SKM-1 (cell line): Measurements from ENCODE around the gene SEMA3B.
A peak's percentile ranks its signal among the peaks of the same experiment; 100 is the strongest.

Experiments
- DNase-seq: peaks from one replicate; lab custom pipeline; 2025; ENCODE audit not compliant: unreplicated experiment; lab: John Stamatoyannopoulos, UW

The SEMA3B gene

DNA sequence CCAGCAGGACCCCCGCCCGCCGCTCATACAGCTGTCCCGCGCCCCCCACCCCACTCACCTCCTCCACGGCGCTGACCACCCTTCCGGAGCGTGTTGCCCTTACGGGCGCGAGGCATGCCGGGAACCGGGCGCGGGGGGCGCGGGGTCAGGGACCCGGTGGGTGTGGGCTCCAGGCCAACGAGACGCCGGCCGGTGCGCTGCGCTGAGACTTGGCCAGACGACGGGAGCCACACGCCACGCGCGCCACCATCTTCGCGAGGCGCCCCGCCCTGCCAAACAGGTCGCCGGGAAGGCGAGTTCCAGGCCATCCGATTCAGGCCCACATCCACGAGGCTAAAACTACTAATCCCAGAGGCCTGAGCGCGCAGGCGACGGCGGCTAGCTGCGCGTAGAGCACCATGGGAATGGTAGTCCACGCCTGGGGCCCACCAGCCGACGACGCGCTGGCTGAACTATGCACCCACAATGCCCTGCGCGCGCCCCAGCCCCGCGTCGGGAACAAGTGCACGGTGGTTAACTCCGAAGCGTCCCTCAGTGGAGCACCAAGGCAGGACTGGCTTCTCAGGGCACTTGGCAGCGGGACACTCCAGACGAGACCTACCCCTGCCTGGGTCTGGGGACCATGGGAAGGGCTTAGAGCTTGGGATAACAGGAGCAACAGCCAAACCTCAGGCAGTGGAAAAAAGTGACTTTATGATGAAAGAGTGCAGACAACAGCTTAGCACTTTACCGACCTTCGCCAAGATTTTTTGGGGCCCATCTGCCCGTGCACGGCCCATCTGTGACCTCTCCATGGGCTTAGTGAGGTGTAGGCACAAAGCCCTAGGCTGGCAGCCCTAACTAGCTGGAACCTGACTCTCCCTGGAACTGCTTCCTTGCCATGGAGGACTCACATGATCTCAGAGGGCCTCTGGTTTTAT is 23.5 kb downstream of the SEMA3B start, which contains the start of gene IFRD2:
Gene IFRD2, minus strand, starts transcription at position 271 of the 920 bp plus-strand sequence. Its CDS starts 155 bp downstream, at position 116.
- peak; percentile 97 for DNase-seq

DNA sequence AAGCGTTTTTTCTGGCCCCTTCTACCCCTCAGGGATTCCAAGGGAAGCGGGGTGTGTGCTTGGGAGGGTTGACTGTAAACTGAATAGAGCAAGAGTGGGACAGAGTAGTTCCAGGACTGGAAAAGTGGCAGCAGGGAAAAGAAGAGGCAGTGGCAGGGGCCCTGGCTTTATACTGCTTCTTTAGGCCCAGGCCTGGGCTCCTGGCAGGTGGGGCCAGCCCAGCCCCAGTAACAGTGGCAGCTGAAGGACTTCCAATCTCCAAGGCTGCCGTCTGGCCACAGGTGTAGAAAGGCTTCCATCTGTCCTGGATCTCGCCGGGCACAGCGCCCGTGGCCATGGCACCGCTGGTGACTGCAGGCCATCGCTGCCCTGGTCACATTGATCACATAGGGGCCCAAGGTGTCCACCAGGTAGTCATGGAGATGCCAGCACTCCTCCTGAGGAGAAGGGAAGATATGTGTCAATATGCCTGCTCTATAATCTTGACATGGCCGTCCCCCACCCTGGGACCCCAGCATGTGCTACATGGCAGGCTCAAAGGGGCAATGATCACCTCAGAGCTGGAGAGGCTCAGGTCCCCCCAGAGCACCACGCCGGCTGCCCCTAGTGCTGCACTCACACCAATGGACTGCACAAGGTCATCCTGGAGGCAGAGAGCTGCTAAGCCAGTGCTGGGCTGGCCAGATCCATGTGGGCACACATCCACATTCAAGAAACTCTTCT is 24.3 kb downstream of the SEMA3B start:
- DNase-seq = no peak

DNA sequence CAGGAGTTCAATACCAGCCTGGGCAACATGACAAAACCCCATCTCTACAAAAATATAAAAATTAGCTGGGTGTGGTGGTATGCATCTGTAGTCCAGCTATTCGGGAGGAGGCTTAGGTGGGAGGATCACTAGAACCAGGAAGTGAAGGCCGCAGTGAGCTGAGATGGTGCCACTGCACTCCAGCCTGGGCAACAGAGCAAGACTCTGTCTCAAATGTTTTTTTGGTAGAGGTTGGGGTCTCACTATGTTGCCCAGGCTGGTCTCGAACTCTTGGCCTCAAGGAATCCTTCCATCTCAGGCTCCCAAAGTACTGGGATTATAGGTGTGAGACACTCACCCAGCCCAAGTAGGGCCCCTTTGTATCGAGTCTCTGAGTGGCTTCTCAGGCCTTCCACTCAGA is 25.1 kb downstream of the SEMA3B start:
- no peak for DNase-seq

DNA sequence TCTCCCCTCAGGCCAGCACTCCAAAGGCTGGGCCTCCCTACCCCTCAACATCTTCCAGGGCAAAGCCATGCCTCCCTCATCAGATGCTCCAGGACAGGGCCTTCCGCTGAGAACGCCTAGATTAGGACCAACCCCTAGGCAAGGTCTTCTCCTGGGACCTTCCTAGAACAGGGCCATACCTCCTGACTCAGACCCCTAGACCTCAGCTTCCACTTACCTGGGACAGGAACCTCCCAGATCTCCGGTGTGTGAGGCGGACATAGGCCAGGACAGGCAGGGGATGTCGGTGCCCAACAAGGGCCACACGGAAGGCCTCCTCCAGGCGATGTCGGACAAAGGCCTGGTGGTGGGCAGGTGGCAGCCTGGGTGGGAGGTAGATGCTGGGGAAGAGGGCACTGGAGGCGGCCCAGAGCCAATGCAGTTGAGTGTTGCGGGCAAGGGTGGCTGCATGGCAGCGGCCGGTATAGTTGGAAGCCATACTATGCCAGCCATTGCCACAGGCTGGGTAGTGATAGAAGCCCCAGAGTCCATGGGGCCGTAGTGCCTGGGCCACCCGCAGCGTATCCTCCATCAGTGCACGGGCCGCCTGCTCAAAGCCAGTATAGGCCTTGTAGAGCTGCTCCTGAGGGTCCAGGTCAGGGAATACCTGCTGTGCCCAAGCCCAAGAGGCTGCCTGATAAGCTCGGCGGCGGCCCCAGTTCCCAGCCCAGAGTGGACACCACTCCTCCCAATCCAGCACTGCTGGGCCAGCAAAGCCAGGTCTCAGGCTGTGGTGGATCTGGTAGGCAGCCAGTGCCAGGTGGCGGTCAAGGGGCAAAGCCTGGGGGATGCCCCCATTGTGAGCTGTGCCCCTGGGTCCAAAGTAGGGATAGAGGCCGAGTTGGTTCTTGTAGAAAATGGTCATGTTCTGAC is 25.8 kb downstream of the SEMA3B start:
- DNase-seq = no peak

DNA sequence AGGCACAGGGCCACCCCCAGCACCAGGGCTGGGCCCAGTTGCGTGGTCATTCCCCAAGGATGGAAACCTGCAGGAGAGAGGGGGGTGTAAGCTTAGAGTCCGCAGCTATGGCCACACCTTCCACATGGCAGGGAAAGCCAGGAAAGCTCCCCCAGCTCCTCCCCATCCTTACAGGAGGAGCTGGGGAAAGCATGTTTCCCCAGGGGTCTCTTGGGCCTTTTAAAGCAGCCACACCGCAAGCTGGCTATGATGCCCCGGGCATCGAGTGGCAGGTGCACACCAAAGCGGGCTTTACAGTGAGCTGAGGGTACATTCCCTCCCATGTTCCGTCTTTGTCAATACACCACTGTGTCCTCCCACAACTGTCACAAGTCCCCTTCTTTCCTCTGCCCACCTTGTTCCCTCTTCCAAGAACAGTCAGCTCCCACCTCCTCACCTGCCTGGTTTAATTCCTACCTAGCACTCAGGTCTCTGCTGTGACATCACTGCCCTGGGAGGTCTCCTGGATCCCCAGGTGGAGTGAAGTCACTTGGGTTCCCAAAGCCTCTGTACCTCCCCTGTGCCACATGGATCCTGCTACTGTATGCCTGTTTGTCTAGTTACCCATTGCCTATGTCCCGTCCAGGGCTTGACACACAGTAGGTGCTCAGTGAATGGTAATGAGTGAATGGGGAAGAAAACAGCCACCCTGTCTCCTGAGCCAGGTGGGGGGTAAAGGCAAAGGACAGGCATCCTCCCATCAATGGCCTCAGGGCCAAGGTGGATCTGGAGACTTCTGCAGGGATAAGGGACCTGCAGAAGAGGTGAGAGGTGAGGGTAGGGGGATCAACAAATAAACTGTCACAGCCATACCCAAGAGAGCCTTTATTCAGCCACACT is 26.8 kb downstream of the SEMA3B start:
- no peak for DNase-seq

DNA sequence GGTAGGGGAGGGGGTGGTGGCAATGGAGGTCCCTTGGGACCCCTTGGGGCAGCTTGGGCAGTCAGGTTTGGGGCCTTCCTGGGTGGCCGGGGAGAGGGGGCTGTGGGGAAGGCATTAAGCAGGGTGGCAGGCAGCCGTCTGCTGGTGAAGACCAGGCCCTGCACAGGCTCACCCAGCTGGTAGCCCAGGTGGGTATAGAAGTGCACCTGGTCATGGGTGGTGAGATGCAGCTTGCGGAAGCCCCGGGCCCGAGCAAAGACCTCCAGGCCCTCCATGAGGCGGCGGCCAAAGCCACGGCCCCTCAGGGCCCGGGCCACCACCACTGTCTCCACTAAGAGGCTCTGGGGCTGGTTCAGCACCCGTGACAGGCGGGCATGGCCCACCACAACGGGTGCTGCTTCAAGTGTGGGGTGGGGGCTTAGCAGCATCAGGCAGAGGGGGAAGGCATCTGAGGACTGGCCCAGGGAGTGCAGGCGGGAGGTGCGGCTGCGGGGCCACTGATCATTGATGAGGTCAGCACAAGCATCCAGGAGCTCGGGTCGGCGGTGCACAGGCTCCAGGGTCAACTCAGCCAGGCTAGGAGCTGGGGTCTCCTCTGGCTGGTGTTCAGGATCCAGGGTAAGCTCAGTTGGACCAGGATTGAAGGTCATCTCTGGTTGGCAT is 27.9 kb downstream of the SEMA3B start:
- DNase-seq = no peak

DNA sequence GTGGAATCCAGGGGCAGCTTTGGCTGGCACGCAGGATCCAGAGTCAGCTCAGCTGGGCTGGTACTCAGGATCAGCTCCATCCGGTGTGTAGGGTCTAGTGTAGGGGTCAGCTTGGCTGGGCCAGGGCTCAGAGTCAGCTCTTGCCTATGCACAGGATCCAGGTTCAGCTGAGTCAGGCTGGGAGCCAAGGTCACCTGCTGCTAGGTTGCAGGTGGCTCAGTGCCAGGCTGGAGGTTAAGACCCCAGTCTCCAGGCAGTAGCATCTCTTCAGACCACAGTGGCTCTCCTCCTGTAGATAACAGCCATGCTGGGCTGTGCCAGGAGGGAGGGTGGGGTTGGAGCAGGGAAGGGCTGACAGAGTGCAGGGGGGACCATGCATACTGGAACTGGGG is 28.4 kb downstream of the SEMA3B start:
- no peak for DNase-seq

DNA sequence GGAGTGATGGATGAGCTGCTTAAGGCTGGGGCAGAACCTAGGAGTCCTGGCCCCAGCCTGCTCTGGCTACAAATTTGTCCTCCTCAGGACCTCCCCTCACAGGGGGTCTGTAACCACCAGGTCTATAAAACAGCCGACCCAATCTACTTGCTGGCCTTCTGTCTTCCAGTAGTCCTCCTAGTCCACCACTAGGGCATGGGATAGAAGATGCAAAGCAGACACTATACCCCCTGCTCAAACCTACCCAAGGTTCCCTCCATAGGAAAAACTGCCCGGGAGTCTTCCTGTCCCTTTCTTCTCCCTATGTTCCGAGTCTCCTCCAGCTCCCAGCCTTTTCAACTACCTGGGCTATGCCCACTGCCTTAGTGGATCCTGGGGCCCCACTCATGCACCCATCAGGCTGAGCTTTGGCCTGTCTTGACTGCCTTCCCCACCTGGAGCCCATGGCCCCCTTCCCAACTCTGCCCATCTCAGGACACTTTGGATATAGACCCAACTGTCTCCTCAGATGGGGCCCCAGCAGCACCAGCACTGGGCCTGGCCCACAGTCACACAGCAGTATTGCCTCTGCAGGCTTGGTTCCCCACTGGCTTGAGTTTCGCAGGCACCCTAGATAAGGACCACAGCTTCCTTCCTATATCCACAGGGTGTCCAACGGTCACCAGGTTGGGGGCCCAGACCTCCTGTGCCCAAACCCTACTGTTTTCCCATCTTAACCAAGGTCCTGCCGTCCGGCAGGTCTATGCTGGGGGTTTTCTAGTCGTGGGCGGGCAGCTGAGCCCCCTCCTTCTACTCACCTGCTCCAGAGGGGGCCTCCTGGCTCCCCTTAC is 29.2 kb downstream of the SEMA3B start:
- DNase-seq = no peak

DNA sequence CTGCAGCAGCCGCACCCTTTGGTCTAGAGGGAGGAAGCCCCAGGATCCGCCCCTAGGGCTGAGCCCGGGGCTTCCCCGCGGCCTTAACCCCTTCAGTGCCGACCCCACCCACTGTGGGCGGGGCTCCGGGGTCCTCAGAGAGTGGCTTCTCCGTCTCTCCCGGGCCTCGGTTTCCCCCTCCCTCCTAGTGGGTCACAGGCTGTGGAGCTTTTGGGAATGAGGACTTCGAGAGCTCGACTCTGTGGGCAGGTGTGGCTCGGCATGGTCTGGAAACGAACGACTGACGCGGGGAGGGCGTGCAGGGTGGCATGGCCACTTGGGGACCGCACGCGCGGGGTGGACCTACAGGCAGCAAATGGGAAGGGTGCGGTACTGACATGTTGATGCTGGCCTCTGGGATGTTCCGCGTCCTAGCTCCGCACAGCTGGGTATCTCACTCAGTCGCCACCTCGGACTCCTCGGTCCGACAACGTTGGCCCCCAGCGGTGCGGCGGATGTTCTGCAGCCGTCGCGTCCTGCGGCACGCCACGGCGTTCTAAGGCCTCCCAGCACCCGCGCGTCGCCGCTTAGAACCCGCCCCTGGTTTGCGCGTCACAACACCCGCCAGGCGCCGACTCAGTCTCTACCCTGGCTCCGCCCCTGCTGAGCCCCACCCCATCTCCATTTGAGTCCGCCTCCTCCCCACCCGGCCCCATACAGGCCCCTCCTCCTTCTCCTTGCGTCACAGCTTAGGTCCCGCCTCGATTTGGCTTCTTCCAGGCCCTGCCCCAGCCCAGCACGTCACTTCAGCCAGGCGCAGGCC is 30.1 kb downstream of the SEMA3B start, which contains the start of the genes HYAL3 and NAA80:
Gene HYAL3, minus strand, starts transcription at position 570 of the 802 bp plus-strand sequence. CDS start 3,803 bp downstream, outside the sequence.
Gene NAA80, minus strand, starts transcription at position 570 of the 802 bp plus-strand sequence. CDS start 1,942 bp downstream, outside the sequence.
- DNase-seq = peak; percentile 97

DNA sequence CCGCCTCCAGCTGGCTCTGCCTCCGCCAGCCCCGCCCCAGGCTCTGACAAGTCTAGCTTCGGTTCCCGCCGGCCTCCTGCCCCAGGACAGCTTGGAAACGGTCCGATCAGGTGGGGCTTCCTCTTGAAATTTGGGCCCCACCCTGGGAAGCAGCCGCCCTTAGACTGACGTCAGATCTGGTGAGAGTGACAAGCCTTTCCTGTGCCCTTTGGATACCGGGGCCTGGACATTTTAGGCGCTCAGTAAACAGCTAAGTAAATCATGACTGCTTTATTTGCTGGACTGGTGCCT is 30.6 kb downstream of the SEMA3B start:
- no peak for DNase-seq

DNA sequence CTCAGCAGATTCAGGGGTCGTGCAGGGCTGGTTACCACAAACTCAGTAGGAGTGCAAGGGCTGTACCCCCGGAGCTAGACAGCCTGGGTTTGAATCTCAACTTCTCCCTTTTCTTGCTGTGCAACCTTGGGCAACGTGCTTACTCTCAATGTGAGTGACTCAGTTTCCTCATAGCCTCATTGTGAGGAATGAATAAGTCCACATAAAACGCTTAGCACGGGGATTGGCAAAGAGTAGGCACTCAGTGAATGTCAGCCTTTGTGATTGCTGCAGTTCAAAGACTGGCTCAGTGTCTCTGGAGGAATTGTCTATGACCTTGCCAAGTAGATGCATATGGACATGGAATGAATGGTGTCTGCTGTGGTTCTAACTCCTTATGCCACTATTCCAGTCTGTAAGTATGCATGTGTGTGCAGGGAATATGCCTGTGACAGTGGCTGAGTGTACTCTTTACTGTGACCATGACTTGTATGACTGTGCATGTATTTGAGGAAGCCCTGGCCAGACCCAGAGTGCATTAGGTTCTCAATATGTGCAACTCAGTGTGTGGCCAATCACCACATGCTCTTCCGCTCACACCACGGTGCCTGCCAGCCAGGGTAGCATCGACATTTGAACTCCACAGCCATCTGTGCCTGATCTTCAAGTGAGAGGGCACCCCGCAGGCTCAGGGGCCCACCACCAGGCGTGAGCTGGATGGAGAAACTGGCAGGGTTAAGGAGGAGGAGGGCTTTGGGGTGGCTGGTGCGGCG is 31.2 kb downstream of the SEMA3B start:
- DNase-seq = peak; percentile 69

DNA sequence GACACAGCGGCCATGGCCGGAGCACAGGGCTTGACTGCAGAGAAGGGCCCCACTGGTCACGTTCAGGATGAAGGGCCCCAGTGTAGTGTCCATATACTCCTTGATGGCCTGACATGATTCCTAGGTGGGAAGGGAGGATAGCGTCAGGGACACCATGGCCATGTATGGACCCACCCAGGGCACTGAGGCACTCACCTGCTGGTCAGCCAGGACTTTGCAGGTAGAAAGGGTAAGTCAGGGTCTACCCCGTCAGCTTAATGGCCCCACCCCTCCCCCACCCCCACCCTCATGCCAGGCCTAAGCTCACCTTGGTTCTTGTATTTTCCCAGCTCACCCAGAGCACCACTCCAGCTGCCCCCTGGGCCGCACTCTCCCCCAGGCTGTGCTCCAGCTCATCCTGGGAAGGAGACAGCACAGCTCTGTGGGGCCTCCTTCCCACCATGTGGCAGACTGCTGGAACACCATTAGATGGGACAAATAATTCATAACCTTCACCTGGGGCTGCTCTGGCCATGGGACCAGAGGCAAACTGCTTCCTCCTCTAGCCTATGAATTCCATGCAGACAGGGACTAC is 31.8 kb downstream of the SEMA3B start:
- DNase-seq = no peak

DNA sequence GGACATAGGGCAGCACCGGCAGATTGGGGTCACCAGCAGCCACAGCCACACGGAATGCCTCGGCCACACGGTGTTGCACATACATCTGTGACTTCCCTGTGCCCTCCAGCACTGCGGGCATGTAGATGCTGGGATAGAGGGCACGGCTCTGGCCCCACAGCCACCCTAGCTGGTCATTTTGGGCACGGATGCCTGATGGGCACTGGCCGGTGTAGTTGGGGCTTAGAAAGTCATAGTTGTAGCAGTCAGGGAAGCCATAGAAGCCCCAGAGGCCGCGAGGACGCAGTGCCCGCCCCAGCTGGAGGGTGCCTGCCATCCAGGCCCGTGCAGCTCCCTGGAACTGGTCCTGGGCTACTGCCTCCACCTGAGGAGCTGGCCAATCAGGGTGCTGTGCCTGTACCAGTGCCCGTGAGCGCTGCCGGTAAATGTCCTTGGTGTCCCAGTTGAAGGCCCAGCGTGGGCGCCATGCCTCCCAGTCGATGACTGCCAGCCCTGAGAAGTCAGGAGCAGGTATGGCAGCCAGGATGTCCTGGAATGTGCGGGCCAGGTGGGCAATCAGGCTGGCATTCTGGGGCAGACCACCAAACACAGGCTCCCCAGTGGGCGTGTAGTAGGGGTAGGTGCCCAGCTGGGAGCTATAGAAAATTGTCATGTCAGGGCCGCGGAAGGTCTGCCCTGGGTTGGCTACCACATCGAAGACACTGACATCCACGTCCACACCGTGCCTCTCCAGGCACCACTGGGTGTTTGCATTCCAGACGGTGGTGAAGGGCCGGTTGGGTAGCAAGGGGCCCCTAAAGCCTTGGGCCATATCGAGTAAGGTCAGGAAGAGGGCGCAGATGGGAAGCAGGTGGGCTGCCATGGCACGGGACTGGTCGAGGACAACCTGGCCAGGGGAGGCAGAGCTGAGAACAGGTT is 33.4 kb downstream of the SEMA3B start:
- no peak for DNase-seq

DNA sequence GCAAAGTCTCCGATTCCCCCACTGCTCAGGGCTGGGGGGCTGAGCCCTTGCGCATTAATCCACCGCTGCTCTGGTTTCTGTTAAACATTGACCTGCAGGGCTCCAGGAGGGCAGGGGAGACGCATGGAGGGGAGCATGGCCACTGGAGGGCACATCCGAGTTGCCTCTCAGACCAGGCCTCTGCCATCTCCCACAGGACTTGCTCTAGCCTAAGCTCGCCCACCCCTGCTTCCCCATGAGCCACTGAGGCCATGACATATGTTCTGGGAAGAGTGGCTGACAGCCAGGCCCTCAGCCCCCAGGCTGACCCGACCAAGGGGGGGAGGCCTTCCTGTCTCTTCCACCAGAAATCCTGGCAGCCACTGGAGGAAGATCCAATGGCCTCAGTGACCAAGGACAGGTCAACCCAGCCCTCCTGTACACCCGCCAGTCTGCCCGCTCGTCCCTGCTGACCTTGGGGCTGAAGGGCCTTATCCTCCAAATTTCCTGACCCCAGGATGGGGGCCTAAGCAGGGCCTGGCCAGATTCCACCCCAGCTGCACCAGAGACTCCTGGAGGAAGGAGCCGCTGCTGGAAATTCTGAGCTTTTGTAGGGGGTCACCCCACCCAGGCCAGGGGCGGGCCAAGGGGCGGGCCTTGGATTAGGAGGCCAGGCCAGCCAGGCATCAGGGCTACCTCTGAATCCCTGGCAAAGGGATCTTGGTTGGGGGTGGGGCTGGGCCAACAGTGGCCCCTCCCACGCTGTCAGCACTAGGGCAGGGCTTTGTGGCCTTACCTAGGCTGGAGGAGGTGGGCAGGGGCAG is 34.3 kb downstream of the SEMA3B start, which contains the start of gene HYAL1:
Gene HYAL1, minus strand, starts transcription at position 562 of the 803 bp plus-strand sequence. CDS start 618 bp downstream, outside the sequence.
- DNase-seq = no peak

DNA sequence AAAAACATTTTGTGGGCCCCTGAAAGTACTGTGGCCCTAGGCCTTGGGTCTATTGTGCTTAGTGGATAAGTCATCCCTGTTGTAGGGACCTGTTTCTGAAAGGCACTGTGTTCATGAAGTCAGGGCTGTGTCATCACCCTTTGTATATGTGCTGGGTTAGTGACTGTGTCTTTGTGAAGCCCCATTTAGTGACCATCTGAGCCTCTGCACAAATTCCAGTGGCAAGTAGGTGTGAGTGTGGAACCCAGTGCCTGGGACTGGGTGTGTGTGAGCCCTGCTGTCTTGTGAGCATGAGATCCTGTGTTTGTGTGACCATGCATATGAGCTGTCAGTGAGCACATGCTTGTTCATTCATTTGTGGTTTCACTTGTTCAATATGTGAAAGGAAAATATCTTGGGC is 35.7 kb downstream of the SEMA3B start:
- no peak for DNase-seq
